Measurements from ENCODE around the gene CAMK1D.

- TF ChIP-seq CTCF (IDR thresholded peaks at IDR 0.05) (no peak), POLR2A (IDR thresholded peaks at IDR 0.05) (no peak)
Observed at GRCh38 chr10:12638103-12638502, 288.8 kb downstream of the CAMK1D start.
